Measurements from ENCODE around the gene OBSCN. TPM values are rescaled to one million over a fixed set of nuclear protein-coding genes. Genes with fewer than 3 reads are reported as not detected.
"Not testable (repeated sequence)": the region's sequence is repeated elsewhere in the genome, so short reads cannot be mapped to it uniquely, and the experiment has no call there.

OBSCN gene
- total and polyA plus RNA-seq, 5 experiments from 2014 or later, result 0.56 to 102 (median 4.9) TPM

- Mint-ChIP-seq H3K27me3 (no peaks in the 10 kb centered on the region), H3K9me3 (no peaks in the 10 kb centered on the region), H3K36me3 (peaks cover 0 to 7% (median 0%) of the 10 kb centered on the region in 3 donors), H3K4me1 (peaks cover 24 to 65% (median 58%) of the 10 kb centered on the region in 4 donors), H3K4me3 (peak overlapping the region; percentile 81 to 93 (median 88)), H3K27ac (peak overlapping the region; percentile 89 to 99 (median 97))
- DNase-seq (peak in 1 of 10 donors; percentile 51), ATAC-seq (no peak)
- POLR2A ChIA-PET, result interaction anchor here (0.6 to 8.4 kb wide), 20 partner anchors 8 to 1226 kb away, joined by 3 to 128 read pairs (median 5); partner anchors contain the start of genes ARF1, GUK1 and RNF187
These were observed 43.1 kb upstream of the OBSCN start for GRCh38 chr1:228164561-228165371.

GRCh38 chr1:228165372-228166169, 42.3 kb upstream of the OBSCN start, which contains the start of gene IBA57:
TSS of gene IBA57 (plus strand) at chr1:228165804. CDS start at chr1:228165817, 13 bp downstream.
- Mint-ChIP-seq H3K27me3 (no peaks in the 10 kb centered on the region), H3K27ac (peak within 1 kb of the TSS; percentile 89 to 99 (median 97)), H3K4me1 (peaks cover 26 to 67% (median 57%) of the 10 kb centered on the region in 4 donors), H3K36me3 (peaks cover 0 to 7% (median 0%) of the 10 kb centered on the region in 3 donors), H3K4me3 (peak within 1 kb of the TSS; percentile 81 to 93 (median 90)), H3K9me3 (no peaks in the 10 kb centered on the region)
- DNase-seq, result peak; percentile 99 to 100 (median 100)
- ATAC-seq, result peak; percentile 77 to 79
- POLR2A ChIA-PET, result interaction anchor here (0.6 to 8.4 kb wide), 27 partner anchors 9 to 1227 kb away, joined by 3 to 128 read pairs (median 4); partner anchors contain the start of genes ARF1, GUK1, RNF187 and TRIM11

- peak overlapping the region; percentile 84 to 99 (median 96) for H3K27ac Mint-ChIP-seq
- ATAC-seq, result peak; percentile 31 to 70
- POLR2A ChIA-PET, result interaction anchor here (0.8 to 8.4 kb wide), 18 partner anchors 10 to 320 kb away, joined by 3 to 128 read pairs (median 6); partner anchors contain the start of genes ARF1, GUK1, RNF187 and TRIM11
- H3K27me3 Mint-ChIP-seq, result no peaks in the 10 kb centered on the region
- peaks cover 0 to 7% (median 0%) of the 10 kb centered on the region in 3 donors for H3K36me3 Mint-ChIP-seq
- no peaks in the 10 kb centered on the region for H3K9me3 Mint-ChIP-seq
- DNase-seq, result peak in 9 of 10 donors; percentile 31 to 83 (median 60)
- H3K4me3 Mint-ChIP-seq, result peak overlapping the region; percentile 73 to 92 (median 84)
- peaks cover 26 to 65% (median 56%) of the 10 kb centered on the region in 4 donors for H3K4me1 Mint-ChIP-seq
These were observed 41.5 kb upstream of the OBSCN start for GRCh38 chr1:228166170-228166936.

GRCh38 chr1:228168563-228169270, 39.1 kb upstream of the OBSCN start:
- Mint-ChIP-seq H3K4me1 (peaks cover 29 to 58% (median 47%) of the 10 kb centered on the region in 4 donors), H3K9me3 (no peaks in the 10 kb centered on the region), H3K27ac (peak overlapping the region in 7 of 10 donors; percentile 55 to 96 (median 80)), H3K27me3 (no peaks in the 10 kb centered on the region), H3K4me3 (peak overlapping the region in 3 of 10 donors; percentile 9 to 45 (median 34)), H3K36me3 (peaks cover 0 to 7% (median 0%) of the 10 kb centered on the region in 3 donors)
- DNase-seq (no peak), ATAC-seq (no peak)
- POLR2A ChIA-PET, result interaction anchor here (0.9 to 8.4 kb wide), 4 partner anchors 10 to 237 kb away, joined by 3 to 128 read pairs (median 4); partner anchors contain the start of gene GUK1

GRCh38 chr1:228169345-228169744, 38.5 kb upstream of the OBSCN start:
- no peak overlapping the region for H3K4me3 Mint-ChIP-seq
- H3K4me1 Mint-ChIP-seq, result peaks cover 23 to 51% (median 41%) of the 10 kb centered on the region in 4 donors
- H3K36me3 Mint-ChIP-seq, result peaks cover 0 to 7% (median 0%) of the 10 kb centered on the region in 3 donors
- H3K27me3 Mint-ChIP-seq, result no peaks in the 10 kb centered on the region
- no peaks in the 10 kb centered on the region for H3K9me3 Mint-ChIP-seq
- peak overlapping the region in 5 of 10 donors; percentile 8 to 96 (median 42) for H3K27ac Mint-ChIP-seq
- no peak for DNase-seq
- POLR2A ChIA-PET, result no interaction called here
- no peak for ATAC-seq

- no peak for DNase-seq
- POLR2A ChIA-PET, result interaction anchor here (1.0 kb wide), 1 partner anchor 30 kb away, joined by 3 read pairs; the partner anchor contains the start of gene GUK1
These were observed 37.2 kb upstream of the OBSCN start for GRCh38 chr1:228170666-228171065.

GRCh38 chr1:228171221-228171891, 36.5 kb upstream of the OBSCN start:
- Mint-ChIP-seq H3K4me1 (peaks cover 17 to 43% (median 31%) of the 10 kb centered on the region in 4 donors), H3K27me3 (no peaks in the 10 kb centered on the region), H3K27ac (peak overlapping the region in 1 of 10 donors; percentile 18), H3K9me3 (no peaks in the 10 kb centered on the region), H3K36me3 (peaks cover 0 to 7% (median 0%) of the 10 kb centered on the region in 3 donors), H3K4me3 (no peak overlapping the region)
- ATAC-seq, result no peak
- POLR2A ChIA-PET, result interaction anchor here (0.9 kb wide), 1 partner anchor 31 kb away, joined by 3 read pairs; the partner anchor contains the start of gene GUK1
- no peak for DNase-seq

More at GRCh38 chr1:228170666-228171065, 37.2 kb upstream of the OBSCN start:
- no peak overlapping the region for H3K4me3 Mint-ChIP-seq
- H3K27me3 Mint-ChIP-seq, result no peaks in the 10 kb centered on the region
- H3K4me1 Mint-ChIP-seq, result peaks cover 17 to 43% (median 31%) of the 10 kb centered on the region in 4 donors
- H3K27ac Mint-ChIP-seq, result peak overlapping the region in 4 of 10 donors; percentile 6 to 87 (median 66)
- H3K9me3 Mint-ChIP-seq, result no peaks in the 10 kb centered on the region
- peaks cover 0 to 7% (median 0%) of the 10 kb centered on the region in 3 donors for H3K36me3 Mint-ChIP-seq
- no peak for ATAC-seq

- no peak for ATAC-seq
- H3K27me3 Mint-ChIP-seq, result no peaks in the 10 kb centered on the region
- peak overlapping the region in 5 of 10 donors; percentile 31 to 86 (median 61) for H3K27ac Mint-ChIP-seq
- H3K9me3 Mint-ChIP-seq, result no peaks in the 10 kb centered on the region
- H3K4me3 Mint-ChIP-seq, result no peak overlapping the region
- DNase-seq, result no peak
- H3K36me3 Mint-ChIP-seq, result peaks cover 0 to 9% (median 0%) of the 10 kb centered on the region in 3 donors
- POLR2A ChIA-PET, result interaction anchor here (0.9 kb wide), 1 partner anchor 66 kb away, joined by 3 read pairs; no protein-coding TSS in a partner anchor
- peaks cover 13 to 33% (median 21%) of the 10 kb centered on the region in 4 donors for H3K4me1 Mint-ChIP-seq
These were observed 35.0 kb upstream of the OBSCN start for GRCh38 chr1:228172591-228173527.

- H3K4me3 Mint-ChIP-seq, POLR2A ChIA-PET: not testable (repeated sequence)
These were observed 34.0 kb upstream of the OBSCN start for GRCh38 chr1:228173528-228174481.

More at GRCh38 chr1:228173528-228174481, 34.0 kb upstream of the OBSCN start:
- peaks cover 12 to 24% (median 18%) of the 10 kb centered on the region in 4 donors for H3K4me1 Mint-ChIP-seq
- not testable (repeated sequence) for H3K9me3 Mint-ChIP-seq, H3K27me3 Mint-ChIP-seq
- peak in 5 of 10 donors; percentile 33 to 52 (median 37) for DNase-seq
- ATAC-seq, result peak; percentile 39 to 68
- peak overlapping the region in 2 of 10 donors; percentile 22 to 87 for H3K27ac Mint-ChIP-seq
- peaks cover 0 to 13% (median 0%) of the 10 kb centered on the region in 3 donors for H3K36me3 Mint-ChIP-seq
